CD4-positive, alpha-beta memory T cell (primary cell): Measurements from ENCODE around the gene GPR78. TPM values are rescaled to one million over a fixed set of nuclear protein-coding genes. Genes with fewer than 3 reads are reported as not detected.

ENCODE experiments used
- CTCF ChIA-PET: fragments of 350-600 bp; sonication (Branson Sonifier 250); formaldehyde crosslinking; loops from one replicate; lab custom pipeline; 2021; ENCODE audit warnings: inconsistent platforms; ENCODE audit not compliant: partially characterized antibody; lab: Charles Lee
- POLR2A ChIA-PET: fragments of 350-600 bp; sonication (Branson Sonifier 250); formaldehyde crosslinking; loops from one replicate; lab custom pipeline; 2021; ENCODE audit not compliant: partially characterized antibody; lab: Charles Lee
- DNase-seq, 5 donors: peaks; one replicate each; pipeline versions ENCODE4 v3.0.0 to v3.0.0-alpha.2; 2020 to 2022; ENCODE audit warnings: mixed read lengths in 1 of 5
- H3K27ac ChIP-seq: one replicate; pipeline ENCODE4 v1.7.0; 2013; ENCODE audit warnings: low read depth, low read length
- H3K27me3 ChIP-seq: 2 replicates; pipeline ENCODE4 v1.7.0; 2013; ENCODE audit warnings: mild to moderate bottlenecking, low read length, moderate library complexity; ENCODE audit not compliant: insufficient read depth
- H3K36me3 ChIP-seq: 2 replicates; pipeline ENCODE4 v1.7.0; 2013; ENCODE audit warnings: mild to moderate bottlenecking, low read length, moderate library complexity; ENCODE audit not compliant: insufficient read depth
- H3K4me1 ChIP-seq: 2 replicates; pipeline ENCODE4 v1.7.0; 2013; ENCODE audit warnings: mild to moderate bottlenecking, low read length, moderate library complexity; ENCODE audit not compliant: insufficient read depth
- H3K4me3 ChIP-seq, 2 donors: one replicate each; pipeline ENCODE4 v1.7.0; 2013; ENCODE audit warnings: low read length in 2 of 2, mild to moderate bottlenecking in 1 of 2
- H3K9me3 ChIP-seq, 2 donors: one replicate each; pipeline ENCODE4 v1.7.0; 2013; ENCODE audit warnings: low read length in 2 of 2, control low read depth in 1 of 2; ENCODE audit not compliant: control insufficient read depth in 1 of 2
- H3K27ac Mint-ChIP-seq, 7 donors: one replicate each; pipeline ENCODE4 v1.8.0; 2020 to 2021; ENCODE audit warnings: mixed read lengths in 7 of 7, mild to moderate bottlenecking in 6 of 7, inconsistent platforms in 3 of 7, moderate library complexity in 3 of 7
- H3K27me3 Mint-ChIP-seq, 2 donors: one replicate each; pipeline ENCODE4 v1.8.0; 2020 to 2021; ENCODE audit warnings: mixed read lengths in 2 of 2
- H3K36me3 Mint-ChIP-seq, 2 donors: one replicate each; pipeline ENCODE4 v1.8.0; 2020 to 2021; ENCODE audit warnings: mixed read lengths in 2 of 2, inconsistent platforms in 1 of 2, mild to moderate bottlenecking in 1 of 2
- H3K4me1 Mint-ChIP-seq, 4 donors: one replicate each; pipeline ENCODE4 v1.8.0; 2020 to 2021; ENCODE audit warnings: mixed read lengths in 4 of 4, mild to moderate bottlenecking in 1 of 4
- H3K4me3 Mint-ChIP-seq, 8 donors: one replicate each; pipeline ENCODE4 v1.8.0; 2020 to 2021; ENCODE audit warnings: mixed read lengths in 8 of 8, mild to moderate bottlenecking in 7 of 8, moderate library complexity in 6 of 8, inconsistent platforms in 3 of 8
- H3K9me3 Mint-ChIP-seq, 8 donors: one replicate each; pipeline ENCODE4 v1.8.0; 2020 to 2021; ENCODE audit warnings: mixed read lengths in 8 of 8, mild to moderate bottlenecking in 5 of 8, inconsistent platforms in 3 of 8, moderate library complexity in 1 of 8
- intact Hi-C: fragments of 100-400 bp; cut with micrococcal nuclease; formaldehyde crosslinking; loops from one replicate; pipeline ENCODE4 v1.15.1; 2023
- polyA plus RNA-seq, 2 donors: library from polyadenylated mRNA; unstranded; fragments of 300-500 nt; fragmentation: Illumina TruSeq; gene quantifications; one replicate each; pipeline ENCODE4 v1.2.3, GENCODE V29; 2021
- total RNA-seq, 2 experiments: library from RNA; stranded (reverse); gene quantifications; one replicate each; pipeline ENCODE4 v1.2.3, GENCODE V29; 2021

Gene GPR78
- total RNA-seq (not detected), polyA plus RNA-seq (not detected)

GRCh38 chr4:8580321-8581093 lies at the start of gene GPR78:
Gene GPR78 (plus strand): TSS chr4:8580392. CDS start chr4:8580983, 591 bp downstream.
- H3K4me3 Mint-ChIP-seq: no peak within 1 kb of the TSS

GRCh38 chr4:8532245-8532781 lies 47.9 kb upstream of the GPR78 start:
- Histone ChIP-seq H3K9me3 (no peaks in the 10 kb centered on the region), H3K27me3 (no peaks in the 10 kb centered on the region), H3K4me3 (no peak overlapping the region), H3K36me3 (no peaks in the 10 kb centered on the region), H3K4me1 (no peaks in the 10 kb centered on the region), H3K27ac (no peak overlapping the region)
- intact Hi-C loops: no loop called here
- CTCF ChIA-PET: no interaction called here
- Mint-ChIP-seq H3K36me3 (peaks cover 0 to 3% of the 10 kb centered on the region in 2 donors), H3K27ac (no peak overlapping the region), H3K4me1 (peaks cover 0 to 6% (median 4%) of the 10 kb centered on the region in 4 donors), H3K4me3 (no peak overlapping the region), H3K9me3 (peaks cover 0 to 15% (median 6%) of the 10 kb centered on the region in 8 donors), H3K27me3 (peaks cover 2 to 8% of the 10 kb centered on the region in 2 donors)
- DNase-seq: no peak
- POLR2A ChIA-PET: no interaction called here

More at GRCh38 chr4:8580321-8581093, at the start of gene GPR78:
- Histone ChIP-seq H3K4me1 (no peaks in the 10 kb centered on the region), H3K9me3 (no peaks in the 10 kb centered on the region), H3K36me3 (no peaks in the 10 kb centered on the region), H3K27me3 (no peaks in the 10 kb centered on the region), H3K27ac (no peak within 1 kb of the TSS), H3K4me3 (no peak within 1 kb of the TSS)
- H3K27ac Mint-ChIP-seq: no peak within 1 kb of the TSS
- ChIA-PET POLR2A (no interaction called here), CTCF (no interaction called here)
- H3K9me3 Mint-ChIP-seq: peaks cover 0 to 2% (median 0%) of the 10 kb centered on the region in 8 donors
- DNase-seq: peak in 4 of 5 donors; percentile 3 to 16 (median 8)
- H3K4me1 Mint-ChIP-seq: no peaks in the 10 kb centered on the region
- H3K36me3 Mint-ChIP-seq: no peaks in the 10 kb centered on the region
- peaks cover 13 to 22% of the 10 kb centered on the region in 2 donors for H3K27me3 Mint-ChIP-seq
- intact Hi-C loops: no loop called here

- Mint-ChIP-seq H3K4me3 (peak overlapping the region in 1 of 8 donors; percentile 48), H3K4me1 (peaks cover 0 to 7% (median 4%) of the 10 kb centered on the region in 4 donors), H3K9me3 (peaks cover 0 to 15% (median 6%) of the 10 kb centered on the region in 8 donors), H3K36me3 (peaks cover 0 to 3% of the 10 kb centered on the region in 2 donors), H3K27me3 (peaks cover 2 to 8% of the 10 kb centered on the region in 2 donors), H3K27ac (no peak overlapping the region)
- intact Hi-C loops: no loop called here
- H3K4me1 ChIP-seq: no peaks in the 10 kb centered on the region
- no peaks in the 10 kb centered on the region for H3K27me3 ChIP-seq
- ChIA-PET POLR2A (no interaction called here), CTCF (no interaction called here)
- no peak for DNase-seq
- no peaks in the 10 kb centered on the region for H3K36me3 ChIP-seq
- no peaks in the 10 kb centered on the region for H3K9me3 ChIP-seq
- no peak overlapping the region for H3K27ac ChIP-seq
- H3K4me3 ChIP-seq: no peak overlapping the region
Observed at GRCh38 chr4:8533274-8533865, 46.8 kb upstream of the GPR78 start.

GRCh38 chr4:8534129-8534528 lies 46.1 kb upstream of the GPR78 start:
- H3K27ac Mint-ChIP-seq: no peak overlapping the region
- no peak overlapping the region for H3K27ac ChIP-seq

GRCh38 chr4:8534611-8535010 lies 45.6 kb upstream of the GPR78 start:
- Mint-ChIP-seq H3K9me3 (peaks cover 0 to 12% (median 5%) of the 10 kb centered on the region in 8 donors), H3K27me3 (peaks cover 2 to 8% of the 10 kb centered on the region in 2 donors), H3K27ac (no peak overlapping the region), H3K4me1 (peaks cover 3 to 14% (median 7%) of the 10 kb centered on the region in 4 donors), H3K4me3 (no peak overlapping the region), H3K36me3 (peaks cover 0 to 3% of the 10 kb centered on the region in 2 donors)
- Histone ChIP-seq H3K27ac (no peak overlapping the region), H3K4me1 (peaks cover 6% of the 10 kb centered on the region), H3K36me3 (no peaks in the 10 kb centered on the region), H3K27me3 (no peaks in the 10 kb centered on the region), H3K4me3 (no peak overlapping the region), H3K9me3 (no peaks in the 10 kb centered on the region)
- intact Hi-C loops: no loop called here
- ChIA-PET POLR2A (no interaction called here), CTCF (no interaction called here)
- DNase-seq: no peak

More at GRCh38 chr4:8534129-8534528, 46.1 kb upstream of the GPR78 start:
- DNase-seq: no peak
- Mint-ChIP-seq H3K4me1 (peaks cover 0 to 11% (median 4%) of the 10 kb centered on the region in 4 donors), H3K27me3 (peaks cover 2 to 8% of the 10 kb centered on the region in 2 donors), H3K36me3 (peaks cover 0 to 3% of the 10 kb centered on the region in 2 donors), H3K4me3 (no peak overlapping the region), H3K9me3 (peaks cover 0 to 15% (median 5%) of the 10 kb centered on the region in 8 donors)
- ChIA-PET POLR2A (no interaction called here), CTCF (no interaction called here)
- Histone ChIP-seq H3K27me3 (no peaks in the 10 kb centered on the region), H3K4me1 (peaks cover under 1% of the 10 kb centered on the region), H3K4me3 (no peak overlapping the region), H3K36me3 (no peaks in the 10 kb centered on the region), H3K9me3 (no peaks in the 10 kb centered on the region)
- intact Hi-C loops: no loop called here

- POLR2A ChIA-PET: no interaction called here
- no peak overlapping the region for H3K27ac Mint-ChIP-seq
- no peaks in the 10 kb centered on the region for H3K9me3 ChIP-seq
- H3K4me1 ChIP-seq: peaks cover 15% of the 10 kb centered on the region
- peaks cover 2 to 8% of the 10 kb centered on the region in 2 donors for H3K27me3 Mint-ChIP-seq
- no peaks in the 10 kb centered on the region for H3K36me3 ChIP-seq
- no peak overlapping the region for H3K4me3 ChIP-seq
- peaks cover 0 to 3% of the 10 kb centered on the region in 2 donors for H3K36me3 Mint-ChIP-seq
- H3K9me3 Mint-ChIP-seq: peaks cover 0 to 10% (median 4%) of the 10 kb centered on the region in 8 donors
- intact Hi-C loops: no loop called here
- H3K4me1 Mint-ChIP-seq: peaks cover 10 to 22% (median 13%) of the 10 kb centered on the region in 4 donors
- no peaks in the 10 kb centered on the region for H3K27me3 ChIP-seq
- H3K4me3 Mint-ChIP-seq: no peak overlapping the region
- DNase-seq: no peak
- H3K27ac ChIP-seq: no peak overlapping the region
- CTCF ChIA-PET: no interaction called here
Observed at GRCh38 chr4:8536467-8536866, 43.7 kb upstream of the GPR78 start.

GRCh38 chr4:8537041-8537461 lies 43.1 kb upstream of the GPR78 start:
- H3K27ac ChIP-seq: no peak overlapping the region
- peaks cover 0 to 3% of the 10 kb centered on the region in 2 donors for H3K36me3 Mint-ChIP-seq
- H3K27me3 Mint-ChIP-seq: peaks cover 2 to 3% of the 10 kb centered on the region in 2 donors
- H3K9me3 ChIP-seq: no peaks in the 10 kb centered on the region
- ChIA-PET CTCF (no interaction called here), POLR2A (no interaction called here)
- no peak overlapping the region for H3K4me3 Mint-ChIP-seq
- peaks cover 15% of the 10 kb centered on the region for H3K4me1 ChIP-seq
- no peaks in the 10 kb centered on the region for H3K27me3 ChIP-seq
- H3K27ac Mint-ChIP-seq: no peak overlapping the region
- no peak for DNase-seq
- intact Hi-C loops: no loop called here
- no peak overlapping the region for H3K4me3 ChIP-seq
- peaks cover 0 to 8% (median 4%) of the 10 kb centered on the region in 8 donors for H3K9me3 Mint-ChIP-seq
- no peaks in the 10 kb centered on the region for H3K36me3 ChIP-seq
- H3K4me1 Mint-ChIP-seq: peaks cover 10 to 22% (median 13%) of the 10 kb centered on the region in 4 donors
